ENCODE results near the gene NAT9. TPM values are rescaled to one million over a fixed set of nuclear protein-coding genes. Genes with fewer than 3 reads are reported as not detected.
A peak's percentile ranks its signal among the peaks of the same experiment; 100 is the strongest.

NAT9 gene
- total and polyA plus RNA-seq, 2 experiments from 2014 or later, result 37.3 to 37.5 TPM

- Mint-ChIP-seq H3K4me3 (no peak overlapping the region), H3K9me3 (no peaks in the 10 kb centered on the region), H3K4me1 (peaks cover 6% of the 10 kb centered on the region; the same call in 2 of the 3 replicates), H3K27ac (no peak overlapping the region), H3K36me3 (ENCODE audit: low read depth) (peaks cover 47% of the 10 kb centered on the region), H3K27me3 (ENCODE audit: insufficient read depth, low read depth, poor library complexity) (peaks cover 3% of the 10 kb centered on the region)
- Histone ChIP-seq H3K4me3 (no peak overlapping the region), H3K9me2 (ENCODE audit: insufficient read depth) (no peaks in the 10 kb centered on the region), H3K4me1 (ENCODE audit: insufficient read depth) (no peaks in the 10 kb centered on the region), H2AFZ (no peak overlapping the region), H3K27ac (ENCODE audit: low read depth) (no peak overlapping the region), H3K79me2 (replicated peaks; ENCODE audit: insufficient read depth) (no peaks in the 10 kb centered on the region), H3K36me3 (ENCODE audit: insufficient read depth) (no peaks in the 10 kb centered on the region; the same call in 1 of the 2 replicates), H4K20me1 (replicated peaks; ENCODE audit: insufficient read depth) (peaks cover 6% of the 10 kb centered on the region; the same call in 1 of the 2 replicates), H3K4me2 (no peak overlapping the region), H3F3A (replicated peaks; ENCODE audit: low read depth) (no peaks in the 10 kb centered on the region), H3K27me3 (ENCODE audit: insufficient read depth) (no peaks in the 10 kb centered on the region)
- peak; percentile 22 for DNase-seq (ENCODE audit: low spot score)
- TF ChIP-seq POLR2AphosphoS5 (IDR thresholded peaks at IDR 0.05; ENCODE audit: low read depth) (no peak), EZH2 (IDR thresholded peaks at IDR 0.05; ENCODE audit: low read depth, unreplicated experiment) (no peak), CTCF (conservative IDR thresholded peaks at IDR 0.05; ENCODE audit: low read depth in 2 of 2) (no peak)
- ATAC-seq, result no peak
Measured at GRCh38 chr17:74790161-74791058, 14.3 kb upstream of the NAT9 start.

GRCh38 chr17:74786431-74787055 lies 10.4 kb upstream of the NAT9 start:
- H3K36me3 ChIP-seq (ENCODE audit: insufficient read depth), result no peaks in the 10 kb centered on the region; the same call in 1 of the 2 replicates
- H3K4me3 ChIP-seq, result no peak overlapping the region
- Mint-ChIP-seq H3K9me3 (no peaks in the 10 kb centered on the region), H3K4me3 (no peak overlapping the region), H3K27me3 (ENCODE audit: insufficient read depth, low read depth, poor library complexity) (peaks cover 13% of the 10 kb centered on the region), H3K36me3 (ENCODE audit: low read depth) (peaks cover 35% of the 10 kb centered on the region), H3K27ac (no peak overlapping the region), H3K4me1 (peaks cover 26% of the 10 kb centered on the region)
- H3K9me2 ChIP-seq (ENCODE audit: insufficient read depth), result no peaks in the 10 kb centered on the region
- H4K20me1 ChIP-seq (replicated peaks; ENCODE audit: insufficient read depth), result peaks cover 22% of the 10 kb centered on the region
- no peak overlapping the region for H3K27ac ChIP-seq (ENCODE audit: low read depth)
- ATAC-seq (no peak), DNase-seq (ENCODE audit: low spot score) (no peak)
- H3K79me2 ChIP-seq (replicated peaks; ENCODE audit: insufficient read depth), result no peaks in the 10 kb centered on the region; the same call in 1 of the 2 replicates
- no peaks in the 10 kb centered on the region; the same call in 1 of the 2 replicates for H3K4me1 ChIP-seq (ENCODE audit: insufficient read depth)
- H3F3A ChIP-seq (replicated peaks; ENCODE audit: low read depth), result no peaks in the 10 kb centered on the region
- no peak overlapping the region for H3K4me2 ChIP-seq
- no peaks in the 10 kb centered on the region for H3K27me3 ChIP-seq (ENCODE audit: insufficient read depth)
- H2AFZ ChIP-seq, result no peak overlapping the region
- TF ChIP-seq JUNB (IDR thresholded peaks at IDR 0.05; ENCODE audit: unreplicated experiment) (no peak), ZNF331 (CRISPR knock-in tag; IDR thresholded peaks at IDR 0.05; ENCODE audit: low read depth) (no peak), POLR2AphosphoS5 (IDR thresholded peaks at IDR 0.05; ENCODE audit: low read depth) (no peak), NANOG (IDR thresholded peaks at IDR 0.05; ENCODE audit: borderline replicate concordance) (no peak), REST (IDR thresholded peaks at IDR 0.05; ENCODE audit: unreplicated experiment) (no peak)
